ENCODE results near the gene TMPO.
"Not testable (repeated sequence)": the region's sequence is repeated elsewhere in the genome, so short reads cannot be mapped to it uniquely, and the experiment has no call there.

Gene TMPO

DNA sequence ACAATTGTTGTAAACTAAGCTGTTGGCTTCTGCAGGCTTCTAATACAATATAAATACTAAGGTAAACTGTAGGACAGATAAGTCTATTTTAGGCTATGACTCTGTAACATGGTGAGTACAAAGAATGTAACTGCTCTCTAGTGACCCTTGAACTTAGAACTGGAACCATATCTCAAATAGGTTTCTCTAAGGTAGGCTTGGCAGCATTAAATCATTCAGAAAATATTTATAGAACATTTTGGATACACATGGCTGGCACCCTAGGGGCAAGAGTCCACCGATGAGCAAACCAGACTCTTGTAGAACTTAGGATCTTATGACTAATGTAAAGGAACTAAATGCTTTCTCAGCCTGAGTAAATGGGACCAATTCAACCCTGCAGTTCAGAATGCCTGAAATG lies 58.7 kb downstream of the TMPO start:
- TF ChIP-seq CTCF (IDR thresholded peaks at IDR 0.05; ENCODE audit: low read depth, low read length): no peak
- no peak for DNase-seq (ENCODE audit: extremely low read depth, low read depth)

GRCh38 chr12:98575013-98575412 lies 59.6 kb downstream of the TMPO start:
- TF ChIP-seq CTCF (IDR thresholded peaks at IDR 0.05; ENCODE audit: low read depth, low read length): no peak
- no peak for DNase-seq (ENCODE audit: extremely low read depth, low read depth)

DNA sequence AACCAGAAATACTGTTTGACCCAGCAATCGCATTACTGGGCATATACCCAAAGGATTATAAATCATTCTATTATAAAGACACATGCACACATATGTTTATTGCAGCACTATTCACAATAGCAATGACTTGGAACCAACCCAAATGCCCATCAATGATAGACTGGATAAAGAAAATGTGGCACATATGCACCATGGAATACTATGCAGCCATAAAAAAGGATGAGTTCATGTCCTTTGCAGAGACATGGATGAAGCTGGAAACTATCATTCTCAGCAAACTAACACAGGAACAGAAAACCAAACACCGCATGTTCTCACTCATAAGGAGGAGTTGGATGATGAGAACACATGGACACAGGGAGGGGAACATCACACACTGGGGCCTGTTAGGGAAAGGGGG lies 61.4 kb downstream of the TMPO start:
- not testable (repeated sequence) for DNase-seq (ENCODE audit: extremely low read depth, low read depth)

DNA sequence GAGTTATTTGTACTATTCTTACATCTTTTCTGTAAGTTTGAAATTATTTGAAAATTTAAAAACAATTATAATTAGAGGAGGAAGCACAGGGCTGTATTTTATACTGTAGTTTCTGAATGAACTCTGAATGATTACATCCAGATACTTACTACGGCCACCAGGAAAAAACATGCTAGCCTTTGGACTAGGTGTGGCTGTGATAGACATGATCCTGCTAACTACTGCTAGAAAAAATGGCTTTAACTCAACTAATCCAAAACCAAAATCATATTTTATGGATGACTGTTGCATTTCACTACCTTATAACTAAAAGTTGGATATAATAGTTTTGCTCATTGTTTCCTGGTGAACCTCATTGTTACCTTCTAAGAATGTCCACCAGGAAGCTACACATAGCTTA lies 63.0 kb downstream of the TMPO start:
- DNase-seq (ENCODE audit: extremely low read depth, low read depth): no peak
- no peak for TF ChIP-seq CTCF (IDR thresholded peaks at IDR 0.05; ENCODE audit: low read depth, low read length)

DNA sequence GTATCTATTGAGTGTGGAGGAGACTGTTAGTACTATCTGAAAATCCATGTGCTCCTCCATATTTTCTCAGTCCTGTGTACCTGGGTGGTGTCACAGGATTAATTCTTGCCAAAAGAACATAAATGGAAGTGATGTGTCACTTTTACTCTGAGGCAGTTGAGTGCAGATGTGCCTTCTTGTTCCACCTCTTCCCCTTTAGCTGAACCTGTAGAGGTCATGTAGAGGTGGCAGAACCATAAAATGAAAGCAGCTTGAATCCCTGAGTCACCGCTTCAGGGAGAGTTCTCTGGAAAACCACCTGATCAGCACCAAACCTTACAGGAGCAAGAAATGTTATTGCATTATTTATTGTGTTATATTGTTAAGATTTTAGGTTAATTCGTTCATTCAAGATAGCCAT lies 63.4 kb downstream of the TMPO start:
- TF ChIP-seq CTCF (IDR thresholded peaks at IDR 0.05; ENCODE audit: low read depth, low read length): no peak
- no peak for DNase-seq (ENCODE audit: extremely low read depth, low read depth)

DNA sequence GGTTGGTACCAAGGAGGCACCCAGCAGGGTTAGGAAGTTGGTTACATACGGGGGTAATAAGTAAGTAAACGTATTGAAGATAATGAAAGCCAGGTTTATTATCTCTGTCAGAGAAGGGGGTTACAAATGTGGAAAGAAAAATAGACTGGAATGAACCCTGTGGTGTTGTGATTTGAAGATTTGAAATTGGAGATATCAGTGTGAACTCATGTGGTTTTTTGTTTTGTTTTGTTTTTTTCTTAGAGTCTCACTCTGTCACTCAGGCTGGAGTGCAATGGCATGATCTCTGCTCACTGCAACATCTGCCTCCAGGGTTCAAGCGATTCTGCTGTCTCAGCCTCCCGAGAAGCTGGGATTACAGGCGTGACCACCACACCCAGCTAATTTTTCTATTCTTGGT lies 64.0 kb downstream of the TMPO start:
- DNase-seq (ENCODE audit: extremely low read depth, low read depth): no peak
- no peak for TF ChIP-seq CTCF (IDR thresholded peaks at IDR 0.05; ENCODE audit: low read depth, low read length)

- DNase-seq (ENCODE audit: extremely low read depth, low read depth): no peak
- no peak for TF ChIP-seq CTCF (IDR thresholded peaks at IDR 0.05; ENCODE audit: low read depth, low read length)
Observed at GRCh38 chr12:98579835-98580234, 64.4 kb downstream of the TMPO start.

DNA sequence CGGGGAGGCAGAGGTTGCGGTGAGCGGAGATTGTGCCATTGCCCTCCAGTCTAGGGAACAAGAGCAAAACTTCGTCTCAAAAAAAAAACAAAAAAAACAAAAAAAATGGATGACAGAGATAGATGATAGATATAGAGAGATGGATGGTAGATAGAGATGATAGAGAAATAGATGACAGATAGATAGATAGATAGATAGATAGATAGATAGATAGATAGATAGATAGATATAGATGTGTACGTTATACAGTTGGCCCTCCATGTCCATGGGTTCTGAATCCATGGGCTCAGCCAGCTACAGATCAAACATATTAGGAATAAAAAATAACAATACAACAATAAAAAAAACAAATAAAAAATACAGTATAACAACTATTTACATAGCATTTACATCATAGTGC lies 65.3 kb downstream of the TMPO start:
- TF ChIP-seq CTCF (IDR thresholded peaks at IDR 0.05; ENCODE audit: low read depth, low read length): no peak
- DNase-seq (ENCODE audit: extremely low read depth, low read depth): no peak
